OCI-LY7 (cell line): ENCODE measurements around the gene UBE2K.

Experiments
- EZH2phosphoT487 ChIP-seq: fragments of 200-600 bp; sonication (generic); IDR thresholded peaks from 2 replicates; pipeline ENCODE4 v1.6.1; 2018; ENCODE audit warnings: low read depth, borderline replicate concordance, mild to moderate bottlenecking, mixed run types, antibody characterized with exemption, low read length, moderate library complexity, mixed read lengths
- TF ChIP-seq, protein P1 (sequence below): fragments of 200-600 bp; sonication (generic); conservative IDR thresholded peaks from 2 replicates; pipeline ENCODE4 v1.5.1; 2014; ENCODE audit warnings: mild to moderate bottlenecking, antibody characterized with exemption, low read length, moderate library complexity, mixed read lengths

- TF ChIP-seq, protein P1, sequence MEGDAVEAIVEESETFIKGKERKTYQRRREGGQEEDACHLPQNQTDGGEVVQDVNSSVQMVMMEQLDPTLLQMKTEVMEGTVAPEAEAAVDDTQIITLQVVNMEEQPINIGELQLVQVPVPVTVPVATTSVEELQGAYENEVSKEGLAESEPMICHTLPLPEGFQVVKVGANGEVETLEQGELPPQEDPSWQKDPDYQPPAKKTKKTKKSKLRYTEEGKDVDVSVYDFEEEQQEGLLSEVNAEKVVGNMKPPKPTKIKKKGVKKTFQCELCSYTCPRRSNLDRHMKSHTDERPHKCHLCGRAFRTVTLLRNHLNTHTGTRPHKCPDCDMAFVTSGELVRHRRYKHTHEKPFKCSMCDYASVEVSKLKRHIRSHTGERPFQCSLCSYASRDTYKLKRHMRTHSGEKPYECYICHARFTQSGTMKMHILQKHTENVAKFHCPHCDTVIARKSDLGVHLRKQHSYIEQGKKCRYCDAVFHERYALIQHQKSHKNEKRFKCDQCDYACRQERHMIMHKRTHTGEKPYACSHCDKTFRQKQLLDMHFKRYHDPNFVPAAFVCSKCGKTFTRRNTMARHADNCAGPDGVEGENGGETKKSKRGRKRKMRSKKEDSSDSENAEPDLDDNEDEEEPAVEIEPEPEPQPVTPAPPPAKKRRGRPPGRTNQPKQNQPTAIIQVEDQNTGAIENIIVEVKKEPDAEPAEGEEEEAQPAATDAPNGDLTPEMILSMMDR: no peak
- no peak for TF ChIP-seq EZH2phosphoT487
Observed at GRCh38 chr4:39785083-39785482, 87.1 kb downstream of the UBE2K start.
